Myocyte (in vitro differentiated cells): ENCODE data around the gene NECAP2. TPM values are rescaled to one million over a fixed set of nuclear protein-coding genes. Genes with fewer than 3 reads are reported as not detected.
"Not testable (repeated sequence)": the region's sequence is repeated elsewhere in the genome, so short reads cannot be mapped to it uniquely, and the experiment has no call there.

Experiments
- DNase-seq: peaks from one replicate; pipeline ENCODE4 v3.0.0-alpha.2; 2012; ENCODE audit warnings: low read depth
- total RNA-seq: library from RNA; depleted of rRNA; stranded (reverse); fragments of >200 nt; gene quantifications from 2 replicates; pipeline ENCODE4 v1.2.3, GENCODE V29; 2014

NECAP2 gene
- total RNA-seq, 1 donor from 2014 or later: 26.5 TPM

GRCh38 chr1:16425125-16426025 is 15.1 kb upstream of the NECAP2 start:
- DNase-seq: no peak

GRCh38 chr1:16430606-16431005 is 9.9 kb upstream of the NECAP2 start:
- DNase-seq: no peak

GRCh38 chr1:16433030-16433429 is 7.5 kb upstream of the NECAP2 start:
- DNase-seq: no peak

GRCh38 chr1:16434007-16434406 is 6.5 kb upstream of the NECAP2 start:
- no peak for DNase-seq

- DNase-seq: no peak
Measured at GRCh38 chr1:16434501-16434900, 6.0 kb upstream of the NECAP2 start.

- DNase-seq: no peak
Measured at GRCh38 chr1:16436946-16437474, 3.5 kb upstream of the NECAP2 start, which contains the start of gene SPATA21. TSS of gene SPATA21 (minus strand) at chr1:16437424. CDS start at chr1:16431371, 6,053 bp downstream.

- no peak for DNase-seq
Measured at GRCh38 chr1:16438516-16438915, 2.0 kb upstream of the NECAP2 start.

GRCh38 chr1:16438924-16439323 is 1.6 kb upstream of the NECAP2 start:
- no peak for DNase-seq

- DNase-seq: no peak
Measured at GRCh38 chr1:16440131-16440469, 424 bp upstream of the NECAP2 start.

GRCh38 chr1:16441282-16441665 is 750 bp downstream of the NECAP2 start:
- no peak for DNase-seq

GRCh38 chr1:16442265-16442664 is 1.7 kb downstream of the NECAP2 start:
- DNase-seq: no peak

- no peak for DNase-seq
Measured at GRCh38 chr1:16442941-16443340, 2.4 kb downstream of the NECAP2 start.

- DNase-seq: no peak
Measured at GRCh38 chr1:16443975-16444770, 3.6 kb downstream of the NECAP2 start.

- DNase-seq: no peak
Measured at GRCh38 chr1:16445052-16445451, 4.5 kb downstream of the NECAP2 start.

GRCh38 chr1:16446116-16446515 is 5.6 kb downstream of the NECAP2 start:
- DNase-seq: no peak

- no peak for DNase-seq
Measured at GRCh38 chr1:16447641-16448040, 7.1 kb downstream of the NECAP2 start.

GRCh38 chr1:16449065-16449464 is 8.5 kb downstream of the NECAP2 start:
- no peak for DNase-seq

GRCh38 chr1:16449666-16450065 is 9.1 kb downstream of the NECAP2 start:
- DNase-seq: no peak

GRCh38 chr1:16450863-16451481 is 10.4 kb downstream of the NECAP2 start:
- no peak for DNase-seq

- peak; percentile 40 for DNase-seq
Measured at GRCh38 chr1:16451841-16452528, 11.5 kb downstream of the NECAP2 start.

- not testable (repeated sequence) for DNase-seq
Measured at GRCh38 chr1:16454909-16455308, 14.4 kb downstream of the NECAP2 start.
